ENCODE results near the gene EWSR1.

Gene EWSR1

DNA sequence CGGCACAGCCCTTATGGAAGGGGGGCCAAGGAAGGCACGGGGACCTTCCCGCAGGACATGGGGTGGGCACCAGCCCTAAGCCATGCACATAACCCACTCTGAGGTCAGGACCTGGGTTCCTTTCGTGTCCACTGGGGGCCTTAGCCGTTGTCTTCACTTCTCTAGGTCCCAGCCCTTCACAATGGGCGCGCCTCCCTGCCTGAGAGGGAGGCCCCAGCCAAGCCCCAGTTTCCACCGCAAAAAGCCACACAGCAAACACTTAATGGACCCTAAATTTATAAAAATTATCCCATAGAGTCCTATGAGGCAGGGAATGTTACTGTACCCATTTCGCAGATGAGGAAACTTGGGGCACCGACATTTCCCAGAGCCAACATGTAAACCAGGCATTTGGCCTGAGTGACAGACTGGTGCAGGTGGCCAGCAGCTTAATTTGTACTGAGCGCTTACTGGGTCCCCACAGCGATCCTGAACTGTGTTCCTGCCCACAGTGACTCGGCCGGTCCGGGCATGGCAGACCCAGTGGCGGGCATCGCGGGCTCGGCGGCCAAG lies 39.6 kb downstream of the EWSR1 start:
- DNase-seq: no peak

DNA sequence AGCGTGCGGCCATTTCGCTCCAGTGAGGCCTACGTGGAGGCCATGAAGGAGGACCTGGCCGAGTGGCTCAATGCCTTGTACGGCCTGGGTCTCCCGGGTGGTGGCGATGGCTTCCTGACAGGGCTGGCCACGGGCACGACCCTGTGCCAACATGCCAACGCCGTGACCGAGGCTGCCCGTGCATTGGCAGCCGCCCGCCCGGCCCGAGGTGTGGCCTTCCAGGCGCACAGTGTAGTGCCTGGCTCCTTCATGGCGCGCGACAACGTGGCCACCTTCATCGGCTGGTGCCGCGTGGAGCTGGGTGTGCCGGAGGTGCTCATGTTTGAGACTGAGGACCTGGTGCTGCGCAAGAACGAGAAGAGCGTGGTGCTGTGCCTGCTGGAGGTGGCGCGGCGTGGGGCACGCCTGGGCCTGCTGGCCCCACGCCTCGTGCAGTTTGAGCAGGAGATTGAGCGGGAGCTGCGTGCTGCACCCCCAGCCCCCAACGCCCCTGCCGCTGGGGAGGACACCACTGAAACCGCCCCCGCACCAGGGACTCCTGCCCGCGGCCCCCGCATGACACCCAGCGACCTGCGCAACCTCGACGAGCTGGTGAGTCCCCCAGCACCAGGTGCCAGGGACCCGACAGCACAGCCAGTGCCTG lies 40.2 kb downstream of the EWSR1 start:
- no peak for DNase-seq

DNA sequence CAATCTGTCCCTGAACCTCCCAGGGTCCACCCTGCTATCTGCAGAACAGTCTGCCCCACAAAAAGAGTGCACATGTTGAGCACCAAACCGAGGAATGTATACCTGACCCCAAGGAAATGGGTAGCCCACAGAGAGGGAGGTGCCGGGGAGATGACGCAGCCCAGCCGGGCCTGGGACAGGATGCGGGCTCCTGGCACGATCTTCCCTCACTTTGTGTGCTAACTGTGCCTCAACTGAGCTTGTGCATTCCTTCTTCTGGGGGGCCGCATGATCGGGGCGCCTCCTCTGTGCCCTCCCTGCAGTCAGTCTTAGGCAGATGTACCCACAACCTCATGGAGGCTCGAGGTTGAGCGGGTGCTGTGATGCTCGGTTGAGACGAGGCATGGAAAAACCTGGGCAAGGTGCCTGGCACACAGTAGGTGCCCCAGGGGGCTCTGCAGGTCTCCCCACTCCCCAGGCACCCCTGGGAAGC lies 40.8 kb downstream of the EWSR1 start:
- no peak for DNase-seq

DNA sequence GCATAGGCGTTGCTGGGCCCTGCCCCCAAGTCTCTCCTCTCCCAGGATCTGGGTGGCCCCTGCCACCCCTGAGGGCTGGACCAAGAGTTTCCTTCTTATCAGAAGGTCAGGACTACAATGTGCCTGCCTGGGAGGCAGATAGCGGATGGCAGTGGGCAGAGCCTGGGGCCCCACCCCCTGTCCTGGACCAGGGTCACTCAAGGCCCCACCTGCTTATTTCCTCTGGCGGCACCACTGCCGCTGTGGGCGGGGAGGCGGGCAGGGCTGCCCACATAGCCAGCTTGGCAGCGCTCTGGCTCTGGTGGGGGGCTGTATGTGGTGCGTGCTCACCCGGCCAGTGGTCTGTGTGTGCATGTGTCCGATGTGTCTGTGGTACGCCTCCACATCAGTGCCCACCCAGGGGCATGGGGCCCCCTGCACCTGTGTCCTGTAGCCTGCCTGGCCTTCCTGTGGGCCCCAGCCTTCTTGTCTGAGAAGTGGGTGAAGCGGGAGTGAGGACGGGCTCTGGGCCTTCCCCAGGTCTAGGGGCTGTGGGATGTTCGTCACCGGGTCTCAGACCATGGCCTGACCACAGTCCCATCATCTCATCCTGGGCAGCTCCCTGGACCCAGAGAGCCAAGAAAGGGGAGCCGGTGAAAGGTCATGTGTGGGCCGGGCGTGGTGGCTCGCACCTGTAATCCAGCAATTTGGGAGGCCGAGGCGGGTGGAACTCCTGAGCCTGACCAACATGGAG lies 41.4 kb downstream of the EWSR1 start:
- no peak for DNase-seq

DNA sequence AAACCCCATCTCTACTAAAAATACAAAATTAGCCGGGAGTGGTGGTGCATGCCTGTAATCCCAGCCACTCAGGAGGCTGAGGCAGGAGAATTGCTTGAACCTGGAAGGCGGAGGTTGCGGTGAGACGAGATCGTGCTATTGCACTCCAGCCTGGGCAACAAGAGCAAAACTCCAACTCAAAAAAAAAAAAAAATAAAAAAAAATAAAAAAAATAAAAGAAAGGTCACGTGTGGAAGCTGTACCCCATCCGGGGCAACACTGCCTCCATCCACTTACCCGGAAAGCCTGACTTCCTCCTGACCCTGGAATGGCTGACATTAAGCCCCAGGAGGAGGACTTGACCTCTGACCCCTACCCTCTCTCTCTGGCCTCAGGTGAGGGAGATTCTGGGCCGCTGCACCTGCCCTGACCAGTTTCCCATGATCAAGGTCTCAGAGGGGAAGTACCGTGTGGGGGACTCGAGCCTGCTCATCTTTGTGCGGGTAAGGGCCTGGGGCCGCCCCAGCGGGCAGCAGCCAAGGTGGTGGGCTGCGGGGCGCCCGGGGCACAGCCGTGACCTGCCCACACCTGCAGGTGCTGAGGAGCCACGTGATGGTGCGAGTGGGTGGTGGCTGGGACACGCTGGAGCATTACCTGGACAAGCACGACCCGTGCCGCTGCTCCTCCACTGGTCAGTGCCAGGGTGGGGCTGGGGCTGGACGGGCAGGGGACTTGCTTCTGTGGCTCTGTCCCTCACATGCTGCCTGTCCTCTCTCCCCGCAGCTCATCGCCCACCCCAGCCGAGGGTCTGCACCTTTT lies 42.2 kb downstream of the EWSR1 start:
- no peak for DNase-seq

DNA sequence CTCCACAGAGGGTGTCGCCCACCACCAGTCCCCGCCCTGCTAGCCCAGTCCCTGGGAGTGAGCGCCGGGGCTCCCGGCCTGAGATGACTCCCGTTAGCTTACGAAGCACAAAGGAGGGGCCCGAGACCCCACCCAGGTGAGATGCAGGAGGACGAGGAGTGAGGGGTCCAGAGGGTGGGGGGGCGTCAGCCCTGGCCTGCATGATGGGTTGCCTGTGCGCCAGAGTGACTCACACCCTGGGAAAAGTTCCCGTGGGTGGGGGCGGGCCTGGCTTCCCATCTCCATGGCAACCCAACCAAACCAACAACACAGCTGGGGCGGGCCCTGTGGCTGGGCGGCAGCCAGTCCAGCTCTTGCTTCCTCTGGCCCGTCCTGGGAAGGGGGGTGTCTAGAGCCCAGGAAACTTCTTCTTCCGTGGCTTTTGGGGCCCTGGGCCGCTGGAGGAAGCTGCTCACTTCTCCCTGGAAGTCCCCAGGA lies 42.8 kb downstream of the EWSR1 start:
- no peak for DNase-seq

DNA sequence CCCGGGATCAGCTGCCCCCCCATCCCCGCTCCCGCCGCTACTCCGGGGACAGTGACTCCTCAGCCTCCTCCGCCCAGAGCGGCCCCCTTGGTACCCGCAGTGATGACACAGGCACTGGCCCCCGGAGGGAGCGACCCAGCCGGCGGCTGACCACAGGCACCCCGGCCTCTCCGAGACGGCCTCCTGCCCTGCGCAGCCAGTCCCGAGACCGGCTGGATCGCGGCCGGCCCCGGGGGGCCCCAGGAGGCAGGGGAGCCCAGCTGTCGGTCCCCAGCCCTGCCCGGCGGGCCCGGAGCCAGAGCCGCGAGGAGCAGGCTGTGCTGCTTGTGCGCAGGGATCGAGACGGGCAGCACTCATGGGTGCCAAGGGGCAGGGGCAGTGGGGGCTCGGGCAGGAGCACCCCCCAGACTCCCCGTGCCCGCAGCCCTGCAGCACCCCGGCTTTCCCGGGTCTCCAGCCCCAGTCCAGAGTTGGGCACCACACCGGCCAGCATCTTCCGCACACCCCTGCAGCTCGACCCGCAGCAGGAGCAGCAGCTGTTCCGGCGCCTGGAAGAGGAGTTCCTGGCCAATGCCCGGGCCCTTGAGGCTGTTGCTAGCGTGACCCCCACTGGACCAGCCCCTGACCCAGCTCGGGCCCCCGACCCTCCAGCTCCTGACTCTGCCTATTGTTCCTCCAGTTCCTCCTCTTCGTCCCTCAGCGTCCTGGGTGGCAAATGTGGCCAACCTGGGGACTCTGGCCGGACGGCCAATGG lies 43.6 kb downstream of the EWSR1 start:
- no peak for DNase-seq

DNA sequence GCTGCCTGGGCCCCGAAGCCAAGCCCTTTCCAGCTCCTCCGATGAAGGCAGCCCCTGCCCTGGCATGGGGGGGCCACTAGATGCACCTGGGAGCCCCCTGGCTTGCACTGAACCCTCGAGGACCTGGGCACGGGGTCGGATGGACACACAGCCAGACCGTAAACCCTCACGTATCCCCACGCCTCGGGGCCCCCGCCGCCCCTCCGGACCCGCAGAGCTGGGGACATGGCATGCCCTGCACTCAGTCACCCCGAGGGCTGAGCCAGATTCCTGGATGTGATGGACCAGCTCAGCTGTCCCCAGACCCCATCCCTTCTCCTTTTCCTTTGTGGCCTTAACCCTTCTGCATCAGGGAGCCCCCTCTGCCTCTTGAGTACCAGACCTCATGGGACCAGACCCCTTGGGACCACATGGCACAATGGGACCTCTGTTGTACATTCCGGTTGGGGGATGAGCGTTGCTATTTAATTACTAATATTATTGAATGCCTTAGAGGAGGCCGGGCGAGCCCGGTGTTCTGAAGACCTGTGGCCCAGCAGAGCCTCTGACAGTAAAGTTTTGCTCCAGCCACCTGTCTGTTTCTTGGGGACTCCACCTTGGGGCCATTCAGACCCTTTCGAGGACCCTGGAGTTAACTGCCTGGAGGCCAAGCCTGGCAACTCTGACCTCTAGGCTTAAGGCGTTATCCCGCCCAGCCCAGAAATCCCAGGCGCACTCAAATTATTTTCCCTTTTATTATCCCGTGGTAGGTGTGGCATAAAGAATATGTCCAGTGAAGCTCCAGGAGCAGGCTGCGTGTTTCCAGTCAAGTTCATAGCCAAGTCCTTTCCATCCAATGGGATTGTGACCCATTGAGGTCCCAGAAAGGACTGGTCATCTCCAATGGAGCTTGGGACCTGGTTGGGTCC lies 44.4 kb downstream of the EWSR1 start:
- DNase-seq: no peak

DNA sequence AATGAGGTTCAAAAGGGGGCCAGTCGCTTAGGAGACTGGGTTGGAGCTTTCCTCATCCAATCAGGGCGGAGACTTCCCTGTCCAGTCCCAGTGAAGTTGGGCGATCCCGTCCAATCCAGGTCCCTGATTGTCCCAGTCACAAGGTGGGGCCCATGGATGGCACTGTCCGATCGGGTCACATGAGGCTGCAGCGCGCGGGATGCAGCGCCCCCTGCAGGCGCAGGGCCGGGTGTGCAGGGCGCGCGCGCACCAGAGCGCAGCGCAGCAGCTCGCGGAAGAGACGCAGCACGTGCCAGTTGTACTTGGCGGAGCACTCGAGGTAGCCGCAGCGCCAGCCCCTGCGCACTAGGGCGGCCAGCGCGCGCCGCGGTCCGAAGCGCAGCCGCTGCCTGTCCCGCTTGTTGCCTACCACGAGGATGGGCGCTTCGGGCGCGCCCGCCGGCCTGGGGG lies 45.1 kb downstream of the EWSR1 start:
- no peak for DNase-seq

DNA sequence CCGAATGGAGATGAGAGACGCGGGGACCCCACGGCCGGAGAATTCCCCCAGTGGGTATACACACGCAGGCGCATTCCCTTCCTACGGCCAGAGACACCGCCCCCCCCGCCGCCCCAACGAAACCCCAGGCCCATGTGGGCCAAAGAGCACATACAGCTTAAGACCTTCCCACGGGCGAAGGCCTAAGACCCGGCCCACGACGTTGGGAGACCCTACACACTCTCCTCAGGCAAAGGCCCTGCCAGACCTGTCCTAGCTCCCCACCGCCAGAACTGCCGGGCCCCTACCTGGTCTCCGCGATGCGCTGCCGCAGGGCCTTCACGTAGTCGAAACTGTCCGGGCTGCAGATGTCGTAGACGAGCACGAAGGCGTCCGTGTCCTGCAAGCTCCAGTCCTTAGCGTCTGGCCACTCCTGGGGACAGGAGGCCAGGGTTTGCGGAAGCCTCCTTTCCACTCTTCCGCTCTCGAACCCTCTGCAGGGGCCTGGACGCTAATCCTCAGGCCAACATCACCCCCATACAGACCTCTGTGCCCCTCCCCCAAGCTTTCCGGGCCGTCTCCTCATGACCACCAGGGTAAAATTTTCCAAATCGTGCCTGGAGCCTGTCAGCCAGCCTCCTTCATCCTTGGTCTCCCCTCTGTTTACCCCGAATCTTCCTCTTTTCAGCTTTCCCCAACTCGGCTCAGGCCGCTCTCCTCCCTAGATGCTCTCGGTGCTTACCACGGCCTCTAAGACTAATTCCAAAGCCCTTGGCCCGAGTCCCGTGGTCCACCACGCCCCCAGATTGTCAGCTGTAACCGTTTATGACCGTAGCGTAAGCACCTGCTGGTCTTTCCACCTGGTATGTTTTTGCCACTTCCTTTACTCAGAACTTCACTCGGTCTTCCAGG lies 45.8 kb downstream of the EWSR1 start:
- no peak for DNase-seq

DNA sequence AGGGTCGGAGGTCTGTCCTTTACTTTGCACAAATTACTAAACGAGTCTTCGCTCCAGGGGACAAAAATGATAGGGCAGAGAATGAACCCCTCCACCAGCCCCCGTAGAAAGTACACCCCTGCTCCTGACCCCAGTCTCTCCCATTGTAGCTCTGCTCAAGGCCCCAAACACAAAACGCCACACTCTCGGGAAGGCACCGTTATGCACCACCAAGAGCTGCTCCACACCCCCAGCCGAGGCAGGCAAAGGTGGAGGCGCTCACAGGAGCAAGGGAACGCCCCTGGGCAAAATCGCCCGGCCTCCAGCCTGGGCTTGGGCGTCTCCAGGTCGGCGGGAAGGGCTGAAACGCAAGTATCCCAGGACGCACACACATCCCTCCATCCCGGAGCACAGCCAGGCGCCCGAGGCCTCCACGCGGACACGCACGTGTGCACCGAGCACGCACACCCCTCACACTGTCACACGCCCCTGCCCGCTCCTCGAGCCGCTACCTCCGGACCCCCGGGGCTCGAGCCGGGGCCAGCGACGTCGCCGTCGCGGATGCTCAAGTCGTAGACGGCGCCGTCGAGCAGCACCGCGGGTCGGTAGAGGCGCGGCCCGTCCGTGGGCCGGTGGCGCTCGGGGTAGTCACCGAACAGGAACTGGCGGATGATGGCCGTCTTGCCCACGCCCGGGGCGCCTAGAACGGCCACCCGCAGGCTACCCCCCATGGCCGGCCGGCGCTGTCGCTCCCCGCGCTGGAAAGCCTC lies 46.6 kb downstream of the EWSR1 start:
- no peak for DNase-seq

DNA sequence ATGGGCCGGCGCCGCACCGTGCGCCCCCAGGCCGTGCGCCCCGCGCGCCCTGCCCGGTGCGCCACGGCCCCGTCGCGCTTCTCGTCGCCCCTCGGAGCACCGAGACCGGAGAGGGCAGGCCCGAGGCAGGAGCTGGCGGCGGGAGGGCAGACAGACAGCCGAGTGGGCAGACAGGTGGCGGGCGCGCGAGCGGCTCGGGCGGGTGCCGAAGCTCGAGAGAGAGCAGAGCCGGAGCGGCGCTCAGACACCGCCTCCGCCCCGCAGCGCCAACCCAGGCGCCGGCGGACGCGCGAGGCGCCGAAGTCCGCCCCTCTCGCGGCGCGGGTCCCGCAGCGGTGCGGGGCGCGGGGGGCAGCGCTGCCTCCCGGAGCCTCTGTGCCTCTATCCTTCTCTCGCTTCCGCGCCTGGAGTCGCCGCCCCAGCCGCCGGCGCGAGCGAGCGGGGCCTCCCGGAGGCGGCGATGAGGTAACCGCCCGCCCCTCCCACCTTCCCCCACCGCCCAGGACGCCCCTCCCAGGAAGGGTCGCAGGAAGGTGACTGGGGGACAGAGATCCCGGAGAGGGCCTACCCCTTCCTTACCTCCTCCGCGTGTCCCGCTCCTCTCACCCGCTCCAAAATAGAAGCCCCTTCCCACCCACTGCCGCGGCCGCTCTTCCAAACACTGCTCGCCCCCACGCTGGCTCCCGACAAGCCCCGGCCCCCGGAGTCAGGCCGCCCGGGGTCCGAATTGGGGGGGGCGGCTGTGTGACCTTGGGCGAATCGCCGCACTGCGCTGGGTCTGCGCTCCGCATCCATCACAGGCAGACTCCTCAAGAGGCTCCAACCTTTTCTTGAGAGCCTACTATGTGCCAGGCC lies 47.4 kb downstream of the EWSR1 start, which contains the start of gene RASL10A:
TSS of gene RASL10A (minus strand) at position 412 of the 855 bp plus-strand sequence. CDS start 451 bp downstream, outside the sequence.
- no peak for DNase-seq

DNA sequence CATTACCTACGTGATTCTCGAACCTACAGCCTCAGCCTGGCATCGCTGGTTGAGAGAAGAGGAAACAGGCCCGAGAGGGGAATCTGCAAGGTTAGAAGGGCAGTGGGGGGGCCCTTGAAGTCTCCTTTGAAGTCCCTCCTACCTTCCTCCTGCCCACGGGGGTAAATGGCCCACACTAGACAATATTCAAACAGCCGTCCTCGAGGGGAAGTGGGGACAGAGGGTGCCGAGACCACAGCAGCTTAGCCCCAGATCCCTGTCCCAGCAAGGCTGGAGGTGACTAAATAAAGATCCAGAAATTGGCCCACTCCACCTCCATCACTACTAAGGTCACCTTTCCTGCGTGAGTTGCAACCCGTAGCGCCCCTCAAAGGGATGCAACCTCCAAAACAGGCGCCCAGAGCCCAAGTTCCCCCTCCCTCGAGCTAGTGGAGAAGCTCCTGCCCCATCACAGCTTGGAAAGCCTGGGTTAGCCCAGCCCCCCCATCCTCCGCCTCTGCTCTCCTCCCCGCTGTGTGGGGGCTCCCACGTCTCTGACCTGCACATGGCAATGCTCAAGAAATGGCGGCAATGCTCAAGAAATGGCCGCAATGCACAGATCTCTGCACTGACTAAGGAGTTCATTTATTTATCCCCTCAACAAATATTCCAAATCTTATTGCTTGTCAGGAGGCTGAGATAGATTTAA lies 48.2 kb downstream of the EWSR1 start:
- no peak for DNase-seq

DNA sequence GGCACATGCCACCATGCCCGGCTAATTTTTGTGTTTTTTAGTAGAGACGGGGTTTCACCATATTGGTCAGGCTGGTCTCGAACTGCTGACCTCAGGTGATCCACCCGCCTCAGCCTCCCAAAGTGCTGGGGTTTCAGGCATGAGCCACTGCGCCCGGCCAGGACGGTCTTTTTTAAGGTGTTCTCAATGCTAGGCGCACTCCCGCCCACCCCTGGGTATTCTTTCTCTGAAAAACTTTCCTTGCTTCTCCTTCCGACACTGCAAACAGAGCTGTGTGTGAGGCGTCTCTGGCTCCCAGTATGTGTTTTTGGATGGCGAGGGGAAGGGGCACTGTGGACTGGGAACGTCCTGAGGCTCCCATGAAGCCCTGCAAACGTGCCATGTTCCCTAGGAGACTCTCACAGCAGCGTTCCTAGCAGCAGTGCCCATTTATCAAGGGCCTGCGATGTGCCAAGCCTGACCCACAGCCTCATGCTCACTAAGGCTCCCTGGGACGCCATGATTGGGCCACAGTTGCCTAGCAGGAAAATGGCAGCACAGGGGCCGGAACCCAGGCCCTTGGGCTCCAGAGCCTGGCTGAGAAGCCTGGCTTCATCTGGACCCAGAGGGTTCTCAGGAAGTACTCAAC lies 49.9 kb downstream of the EWSR1 start:
- DNase-seq: no peak

DNA sequence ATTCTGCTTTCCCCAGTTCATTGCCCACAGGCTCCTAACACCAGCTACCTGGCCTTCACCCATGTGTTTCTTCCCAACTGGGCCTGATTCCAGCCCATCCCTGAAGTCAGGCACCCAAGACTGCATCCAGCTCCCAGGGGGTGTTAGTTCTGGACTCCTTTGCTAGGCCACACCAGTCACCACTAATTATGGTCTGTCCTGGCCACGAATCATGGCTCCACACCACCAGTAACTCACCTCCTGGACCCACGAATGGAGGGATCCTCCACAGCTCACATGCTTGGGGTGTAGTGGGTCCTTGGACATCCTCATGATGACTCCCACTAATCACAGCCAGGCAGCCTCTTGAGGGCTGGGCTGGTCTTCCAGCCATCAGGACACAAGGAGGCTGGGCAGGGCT lies 51.0 kb downstream of the EWSR1 start:
- no peak for DNase-seq

DNA sequence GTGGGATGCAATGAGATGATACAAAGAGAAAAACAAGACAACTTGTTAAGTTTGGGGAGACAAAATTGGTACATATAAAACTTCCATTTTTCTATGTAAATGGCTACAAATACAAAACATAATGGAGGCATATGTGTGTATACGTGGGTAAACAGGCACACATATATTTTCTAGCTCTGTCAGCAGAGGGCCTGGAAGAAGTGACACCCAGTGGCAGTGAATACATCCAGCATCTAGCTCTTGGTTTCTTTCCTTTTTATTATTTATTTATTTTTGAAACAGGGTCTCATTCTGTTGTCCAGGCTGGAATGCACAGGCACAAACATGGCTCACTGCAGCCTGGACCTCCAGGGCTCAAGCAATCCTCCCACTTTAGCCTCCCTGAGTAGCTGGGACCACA lies 52.5 kb downstream of the EWSR1 start:
- no peak for DNase-seq

DNA sequence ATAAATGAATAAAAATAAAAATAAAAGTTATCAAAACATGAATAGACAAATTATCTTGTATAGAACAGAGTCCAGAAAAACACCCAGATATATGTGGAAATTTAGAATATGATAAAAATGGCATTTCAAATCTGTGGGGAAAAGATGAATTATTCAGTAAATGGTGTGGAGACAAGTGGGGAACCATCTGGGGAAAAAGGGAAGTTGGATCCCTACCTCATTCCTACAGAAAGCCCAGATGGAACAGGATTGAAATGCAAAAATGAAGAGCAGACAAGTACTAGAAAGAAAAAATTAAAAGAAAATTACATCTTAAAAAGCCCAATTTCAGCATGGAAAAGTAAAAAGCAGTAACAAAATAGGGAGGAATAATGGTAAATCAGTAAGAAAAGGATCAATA lies 55.6 kb downstream of the EWSR1 start:
- no peak for DNase-seq

All from SHP77 treated with DMSO at 0.1 percent for 48 hours (cell line).